Erythroblast (primary cell): ENCODE measurements around the gene SERPINA9.
"Not testable (repeated sequence)": the region's sequence is repeated elsewhere in the genome, so short reads cannot be mapped to it uniquely, and the experiment has no call there.

ENCODE experiments used
- DNase-seq, 2 experiments: peaks; one replicate each; lab custom pipeline; 2025; lab: John Stamatoyannopoulos, UW
- GATA1 ChIP-seq: IDR thresholded peaks from 2 replicates; pipeline ENCODE4 v1.6.1; 2011; ENCODE audit warnings: low read depth, mild to moderate bottlenecking, control low read depth, low read length, moderate library complexity
- POLR2A ChIP-seq: IDR thresholded peaks from 2 replicates; pipeline ENCODE4 v1.6.1; 2011; ENCODE audit warnings: mild to moderate bottlenecking, low read length

SERPINA9 gene

DNA sequence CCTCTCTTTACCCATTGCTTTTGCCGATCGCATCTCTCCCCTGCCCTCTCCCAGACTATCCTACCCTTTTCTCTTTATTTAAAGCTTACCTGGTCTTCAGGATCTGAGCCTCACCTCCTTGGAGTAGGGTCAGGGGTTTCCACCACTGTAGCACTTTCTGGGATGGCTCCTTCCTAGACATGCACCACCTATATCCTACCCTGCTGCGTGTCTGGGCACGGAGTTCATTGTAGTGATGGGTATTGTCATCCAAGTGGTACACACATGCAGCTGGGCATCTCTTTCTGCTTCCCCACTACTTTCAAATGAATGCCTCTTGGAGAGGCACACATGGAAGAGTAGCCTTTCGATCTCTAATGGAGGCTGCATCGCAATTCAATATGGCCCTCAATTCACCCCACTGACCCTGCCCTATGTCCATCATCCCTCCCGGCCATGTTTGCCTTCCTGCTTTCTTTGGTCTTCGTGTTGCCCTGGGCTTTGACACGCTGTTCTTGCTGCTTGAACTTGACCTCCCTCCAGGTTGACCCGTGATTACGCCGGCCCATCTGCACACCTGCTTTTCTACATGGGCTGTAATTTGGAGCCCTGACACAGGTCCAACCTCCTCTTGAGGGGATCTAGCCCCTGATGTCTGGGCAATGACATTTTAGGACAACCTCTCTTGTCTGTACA lies 34.3 kb downstream of the SERPINA9 start:
- no peak for DNase-seq
- TF ChIP-seq POLR2A = no peak
- no peak for TF ChIP-seq GATA1

GRCh38 chr14:94441130-94441529 lies 34.9 kb downstream of the SERPINA9 start:
- TF ChIP-seq POLR2A = no peak
- TF ChIP-seq GATA1 = no peak
- DNase-seq = no peak

GRCh38 chr14:94439453-94440057 lies 36.4 kb downstream of the SERPINA9 start:
- no peak for TF ChIP-seq GATA1
- DNase-seq = no peak

GRCh38 chr14:94428610-94429009 lies 47.4 kb downstream of the SERPINA9 start:
- DNase-seq = no peak
- TF ChIP-seq GATA1 = no peak
- no peak for TF ChIP-seq POLR2A

DNA sequence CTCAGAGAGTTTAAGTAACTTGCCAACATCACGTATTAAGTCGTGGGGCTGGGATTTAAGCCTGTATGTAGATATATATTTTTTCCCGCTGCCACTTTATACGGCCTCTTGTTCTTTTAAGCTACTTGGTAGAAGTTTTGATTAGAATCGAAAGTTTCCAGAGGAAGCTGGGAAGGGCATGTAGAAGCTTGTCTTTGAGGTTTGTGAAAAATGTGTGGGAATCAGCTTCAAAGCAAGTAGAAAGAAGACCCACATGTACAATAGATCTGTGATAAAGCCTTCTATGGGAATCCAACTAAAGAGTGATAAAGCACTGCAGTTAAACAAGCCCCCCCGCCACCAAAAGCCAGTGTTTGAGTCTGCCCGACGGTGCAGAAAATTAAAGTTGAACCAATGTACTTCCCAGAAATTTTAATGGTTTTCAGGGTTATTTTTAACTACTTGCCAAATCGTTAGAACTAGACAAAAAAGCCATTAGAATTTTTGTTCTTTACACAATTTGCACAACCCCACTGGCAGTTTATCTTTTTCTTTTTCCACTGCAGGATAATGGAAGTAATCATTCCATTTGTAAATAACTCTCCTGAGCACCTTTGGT lies 48.9 kb downstream of the SERPINA9 start:
- no peak for DNase-seq
- TF ChIP-seq GATA1 (no peak), POLR2A (no peak)

DNA sequence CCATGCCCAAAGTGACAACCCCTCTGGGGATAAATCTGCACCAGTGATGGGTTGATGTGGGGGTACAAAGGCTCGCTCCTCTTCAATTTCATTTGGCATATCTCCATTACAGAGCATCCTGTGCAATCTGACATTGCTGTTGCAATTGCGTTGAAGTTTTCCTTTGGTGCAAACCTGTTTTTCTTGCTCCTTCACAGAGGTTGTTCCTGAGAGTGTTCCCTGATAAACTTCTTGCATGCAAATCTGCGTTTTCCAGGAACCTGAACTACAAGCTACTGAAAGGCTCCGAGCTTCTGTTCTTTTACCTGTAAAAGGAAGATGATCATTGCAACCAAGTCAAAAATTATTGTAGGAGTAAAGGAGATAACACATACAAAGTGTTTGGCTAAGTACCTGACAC lies 49.5 kb downstream of the SERPINA9 start:
- TF ChIP-seq POLR2A = no peak
- no peak for TF ChIP-seq GATA1
- DNase-seq = no peak

DNA sequence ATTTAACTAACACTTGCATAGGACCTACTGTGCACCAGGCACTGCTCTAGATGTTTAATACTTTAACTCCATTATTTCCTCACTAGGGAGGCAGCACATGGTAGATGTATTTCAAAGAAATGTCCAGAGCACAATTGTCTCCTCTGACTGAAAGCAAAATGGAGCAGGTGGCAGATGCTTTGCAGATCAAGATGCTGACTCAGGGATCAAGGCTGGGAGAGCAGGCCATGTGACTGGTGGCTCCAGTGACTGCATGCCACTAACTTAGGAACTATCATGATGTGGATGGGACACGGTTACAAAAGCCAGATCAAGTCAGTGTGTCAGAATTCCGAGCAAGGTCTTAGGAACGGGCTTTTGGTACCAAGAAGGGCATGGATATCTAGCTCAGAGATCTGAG lies 51.6 kb downstream of the SERPINA9 start:
- no peak for DNase-seq
- TF ChIP-seq POLR2A = no peak
- no peak for TF ChIP-seq GATA1

GRCh38 chr14:94423453-94424056 lies 52.4 kb downstream of the SERPINA9 start:
- DNase-seq = peak; percentile 45 to 64
- no peak for TF ChIP-seq POLR2A
- TF ChIP-seq GATA1 = no peak

DNA sequence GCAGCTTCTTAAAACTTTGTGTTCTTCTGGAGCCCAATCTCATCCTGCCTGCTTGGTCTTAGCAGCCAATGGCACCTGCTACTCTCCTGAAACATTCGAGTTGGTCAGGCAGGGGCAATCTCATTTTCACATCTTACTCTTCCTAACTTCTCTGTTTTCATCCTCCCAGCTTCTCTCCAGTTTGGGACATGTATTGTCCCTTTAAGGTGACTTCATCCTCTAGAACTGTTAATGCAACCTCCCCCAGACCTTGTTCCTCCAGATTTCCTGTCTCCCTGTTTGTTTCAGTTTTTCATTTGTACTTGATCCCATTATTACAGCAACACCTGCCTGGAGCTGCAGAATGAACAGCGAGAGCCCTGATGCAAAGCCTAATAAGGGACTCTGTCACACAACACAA lies 54.7 kb downstream of the SERPINA9 start:
- no peak for DNase-seq
- TF ChIP-seq GATA1 = no peak
- TF ChIP-seq POLR2A = no peak

DNA sequence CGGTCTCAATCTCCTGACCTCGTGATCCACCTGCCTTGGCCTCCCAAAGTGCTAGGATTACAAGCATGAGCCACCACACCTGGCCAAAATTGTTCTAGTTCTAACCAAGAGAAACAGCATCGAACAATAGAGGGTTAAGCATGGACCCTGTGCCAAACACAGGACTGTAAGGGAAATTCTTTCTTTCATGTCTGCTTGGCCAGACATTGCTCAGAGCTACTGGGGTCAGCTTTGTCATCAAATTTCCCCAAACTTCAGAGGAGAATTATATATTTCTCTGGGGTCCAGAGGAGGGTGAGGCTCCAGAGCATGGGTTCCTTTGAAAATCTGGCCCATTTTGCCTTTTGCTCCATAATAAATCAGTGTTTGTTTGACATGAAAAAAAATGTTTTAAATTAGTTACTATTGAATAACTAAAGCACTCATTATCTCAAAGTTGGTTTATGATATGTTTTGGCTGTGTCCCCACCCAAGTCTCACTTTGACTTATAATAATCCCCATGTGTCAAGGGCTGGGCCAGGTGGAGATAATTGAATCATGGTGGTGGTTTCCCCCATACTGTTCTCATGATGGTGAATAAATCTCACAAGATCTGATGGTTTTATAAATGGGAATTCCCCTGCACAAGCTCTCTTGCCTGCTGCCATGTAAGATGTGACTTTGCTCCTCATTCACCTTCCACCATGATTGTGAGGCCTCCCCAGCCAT lies 58.3 kb downstream of the SERPINA9 start:
- not testable (repeated sequence) for DNase-seq
